ENCODE results near the gene ARSB. TPM values are rescaled to one million over a fixed set of nuclear protein-coding genes. Genes with fewer than 3 reads are reported as not detected.

The ARSB gene
- total and polyA plus RNA-seq, 10 of the 15 experiments (the other 5 are each of a cell fraction or from before 2014, with no cell fraction given) = 1.2 to 8.2 (median 6.1) TPM

DNA sequence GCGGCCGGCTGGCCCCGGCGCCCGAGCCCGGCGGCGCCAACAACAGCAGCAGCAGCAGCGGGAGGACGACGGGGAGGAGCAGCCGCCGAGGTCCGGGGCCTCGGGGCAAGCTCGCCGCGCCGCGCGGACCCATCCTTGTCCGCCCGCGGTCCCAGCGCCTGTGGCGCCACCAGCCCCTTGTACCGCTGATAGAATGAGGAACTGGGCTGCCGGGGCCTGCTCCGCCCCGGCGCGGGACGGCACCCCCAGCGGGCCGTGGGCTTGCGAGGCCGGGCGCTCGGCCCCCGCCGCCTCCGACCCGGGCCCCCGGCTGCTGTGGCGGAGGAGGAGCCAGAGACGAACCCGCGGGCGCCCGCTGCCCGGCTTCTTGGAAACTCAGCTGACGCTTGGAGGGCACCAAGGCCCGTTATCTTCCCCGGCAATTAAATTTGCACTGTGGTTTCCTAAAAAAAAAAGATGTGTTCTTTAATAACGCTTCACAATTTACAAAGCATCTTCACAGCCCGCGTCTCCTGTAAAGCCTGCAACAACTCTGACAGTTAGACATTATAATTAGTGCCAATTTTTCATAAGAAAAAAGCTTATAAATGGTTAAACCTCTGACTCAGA, at the start of gene ARSB (continued):
- TF ChIP-seq NFXL1 (IDR thresholded peaks at IDR 0.05; ENCODE audit: borderline replicate concordance) (peak; percentile 85; the same call in 1 of the 2 replicates), RUNX3 (IDR thresholded peaks at IDR 0.05; ENCODE audit: low read length) (no peak), CHD2 (IDR thresholded peaks at IDR 0.05; ENCODE audit: borderline replicate concordance, low read depth, low read length) (no peak), RBBP5 (conservative IDR thresholded peaks at IDR 0.05) (no peak), BACH1 (IDR thresholded peaks at IDR 0.05; ENCODE audit: borderline replicate concordance) (peak; percentile 64), HDAC2 (IDR thresholded peaks at IDR 0.05) (no peak), STAT3 (IDR thresholded peaks at IDR 0.05; ENCODE audit: low read depth, low read length) (no peak), NR2C2 (IDR thresholded peaks at IDR 0.05; ENCODE audit: borderline replicate concordance, control insufficient read depth, insufficient read length, low read depth) (no peak), PAX5 (IDR thresholded peaks at IDR 0.05; ENCODE audit: borderline replicate concordance, low read depth, low read length) (no peak), EP300 (IDR thresholded peaks at IDR 0.05; ENCODE audit: borderline replicate concordance in 1 of 2, control insufficient read depth in 1 of 2, low read depth in 2 of 2, low read length in 2 of 2) (0 out of 4 replicates have a peak, but pooled peaks of 1 of the 2 experiments have one; percentile 28), NR2F1 (conservative IDR thresholded peaks at IDR 0.05) (no peak), ZNF217 (IDR thresholded peaks at IDR 0.05) (0 out of 2 replicates have a peak, but pooled peaks have one; percentile 13), NFIC (IDR thresholded peaks at IDR 0.05; ENCODE audit: low read depth, low read length) (no peak), PML (IDR thresholded peaks at IDR 0.05; ENCODE audit: low read length) (no peak; the same call in 1 of the 2 replicates)
- TF ChIP-seq, protein P1, sequence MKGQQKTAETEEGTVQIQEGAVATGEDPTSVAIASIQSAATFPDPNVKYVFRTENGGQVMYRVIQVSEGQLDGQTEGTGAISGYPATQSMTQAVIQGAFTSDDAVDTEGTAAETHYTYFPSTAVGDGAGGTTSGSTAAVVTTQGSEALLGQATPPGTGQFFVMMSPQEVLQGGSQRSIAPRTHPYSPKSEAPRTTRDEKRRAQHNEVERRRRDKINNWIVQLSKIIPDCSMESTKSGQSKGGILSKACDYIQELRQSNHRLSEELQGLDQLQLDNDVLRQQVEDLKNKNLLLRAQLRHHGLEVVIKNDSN (IDR thresholded peaks at IDR 0.05; ENCODE audit: borderline replicate concordance, extremely low read length, insufficient read depth, low read depth, low read length) = no peak
- TF ChIP-seq, protein P2, sequence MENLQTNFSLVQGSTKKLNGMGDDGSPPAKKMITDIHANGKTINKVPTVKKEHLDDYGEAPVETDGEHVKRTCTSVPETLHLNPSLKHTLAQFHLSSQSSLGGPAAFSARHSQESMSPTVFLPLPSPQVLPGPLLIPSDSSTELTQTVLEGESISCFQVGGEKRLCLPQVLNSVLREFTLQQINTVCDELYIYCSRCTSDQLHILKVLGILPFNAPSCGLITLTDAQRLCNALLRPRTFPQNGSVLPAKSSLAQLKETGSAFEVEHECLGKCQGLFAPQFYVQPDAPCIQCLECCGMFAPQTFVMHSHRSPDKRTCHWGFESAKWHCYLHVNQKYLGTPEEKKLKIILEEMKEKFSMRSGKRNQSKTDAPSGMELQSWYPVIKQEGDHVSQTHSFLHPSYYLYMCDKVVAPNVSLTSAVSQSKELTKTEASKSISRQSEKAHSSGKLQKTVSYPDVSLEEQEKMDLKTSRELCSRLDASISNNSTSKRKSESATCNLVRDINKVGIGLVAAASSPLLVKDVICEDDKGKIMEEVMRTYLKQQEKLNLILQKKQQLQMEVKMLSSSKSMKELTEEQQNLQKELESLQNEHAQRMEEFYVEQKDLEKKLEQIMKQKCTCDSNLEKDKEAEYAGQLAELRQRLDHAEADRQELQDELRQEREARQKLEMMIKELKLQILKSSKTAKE (IDR thresholded peaks at IDR 0.05; ENCODE audit: low read depth, poor library complexity, severe bottlenecking) = no peak
- TF ChIP-seq, protein P3, sequence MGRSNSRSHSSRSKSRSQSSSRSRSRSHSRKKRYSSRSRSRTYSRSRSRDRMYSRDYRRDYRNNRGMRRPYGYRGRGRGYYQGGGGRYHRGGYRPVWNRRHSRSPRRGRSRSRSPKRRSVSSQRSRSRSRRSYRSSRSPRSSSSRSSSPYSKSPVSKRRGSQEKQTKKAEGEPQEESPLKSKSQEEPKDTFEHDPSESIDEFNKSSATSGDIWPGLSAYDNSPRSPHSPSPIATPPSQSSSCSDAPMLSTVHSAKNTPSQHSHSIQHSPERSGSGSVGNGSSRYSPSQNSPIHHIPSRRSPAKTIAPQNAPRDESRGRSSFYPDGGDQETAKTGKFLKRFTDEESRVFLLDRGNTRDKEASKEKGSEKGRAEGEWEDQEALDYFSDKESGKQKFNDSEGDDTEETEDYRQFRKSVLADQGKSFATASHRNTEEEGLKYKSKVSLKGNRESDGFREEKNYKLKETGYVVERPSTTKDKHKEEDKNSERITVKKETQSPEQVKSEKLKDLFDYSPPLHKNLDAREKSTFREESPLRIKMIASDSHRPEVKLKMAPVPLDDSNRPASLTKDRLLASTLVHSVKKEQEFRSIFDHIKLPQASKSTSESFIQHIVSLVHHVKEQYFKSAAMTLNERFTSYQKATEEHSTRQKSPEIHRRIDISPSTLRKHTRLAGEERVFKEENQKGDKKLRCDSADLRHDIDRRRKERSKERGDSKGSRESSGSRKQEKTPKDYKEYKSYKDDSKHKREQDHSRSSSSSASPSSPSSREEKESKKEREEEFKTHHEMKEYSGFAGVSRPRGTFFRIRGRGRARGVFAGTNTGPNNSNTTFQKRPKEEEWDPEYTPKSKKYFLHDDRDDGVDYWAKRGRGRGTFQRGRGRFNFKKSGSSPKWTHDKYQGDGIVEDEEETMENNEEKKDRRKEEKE (IDR thresholded peaks at IDR 0.05) = 0 out of 2 replicates have a peak, but pooled peaks have one; percentile 12
- TF ChIP-seq, protein P4, sequence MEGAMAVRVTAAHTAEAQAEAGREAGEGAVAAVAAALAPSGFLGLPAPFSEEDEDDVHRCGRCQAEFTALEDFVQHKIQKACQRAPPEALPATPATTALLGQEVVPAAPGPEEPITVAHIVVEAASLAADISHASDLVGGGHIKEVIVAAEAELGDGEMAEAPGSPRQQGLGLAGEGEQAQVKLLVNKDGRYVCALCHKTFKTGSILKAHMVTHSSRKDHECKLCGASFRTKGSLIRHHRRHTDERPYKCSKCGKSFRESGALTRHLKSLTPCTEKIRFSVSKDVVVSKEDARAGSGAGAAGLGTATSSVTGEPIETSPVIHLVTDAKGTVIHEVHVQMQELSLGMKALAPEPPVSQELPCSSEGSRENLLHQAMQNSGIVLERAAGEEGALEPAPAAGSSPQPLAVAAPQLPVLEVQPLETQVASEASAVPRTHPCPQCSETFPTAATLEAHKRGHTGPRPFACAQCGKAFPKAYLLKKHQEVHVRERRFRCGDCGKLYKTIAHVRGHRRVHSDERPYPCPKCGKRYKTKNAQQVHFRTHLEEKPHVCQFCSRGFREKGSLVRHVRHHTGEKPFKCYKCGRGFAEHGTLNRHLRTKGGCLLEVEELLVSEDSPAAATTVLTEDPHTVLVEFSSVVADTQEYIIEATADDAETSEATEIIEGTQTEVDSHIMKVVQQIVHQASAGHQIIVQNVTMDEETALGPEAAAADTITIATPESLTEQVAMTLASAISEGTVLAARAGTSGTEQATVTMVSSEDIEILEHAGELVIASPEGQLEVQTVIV (IDR thresholded peaks at IDR 0.05; ENCODE audit: borderline replicate concordance, partially characterized antibody) = no peak
- TF ChIP-seq, protein P5, sequence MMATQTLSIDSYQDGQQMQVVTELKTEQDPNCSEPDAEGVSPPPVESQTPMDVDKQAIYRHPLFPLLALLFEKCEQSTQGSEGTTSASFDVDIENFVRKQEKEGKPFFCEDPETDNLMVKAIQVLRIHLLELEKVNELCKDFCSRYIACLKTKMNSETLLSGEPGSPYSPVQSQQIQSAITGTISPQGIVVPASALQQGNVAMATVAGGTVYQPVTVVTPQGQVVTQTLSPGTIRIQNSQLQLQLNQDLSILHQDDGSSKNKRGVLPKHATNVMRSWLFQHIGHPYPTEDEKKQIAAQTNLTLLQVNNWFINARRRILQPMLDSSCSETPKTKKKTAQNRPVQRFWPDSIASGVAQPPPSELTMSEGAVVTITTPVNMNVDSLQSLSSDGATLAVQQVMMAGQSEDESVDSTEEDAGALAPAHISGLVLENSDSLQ (IDR thresholded peaks at IDR 0.05) = no peak
- TF ChIP-seq, protein P6, sequence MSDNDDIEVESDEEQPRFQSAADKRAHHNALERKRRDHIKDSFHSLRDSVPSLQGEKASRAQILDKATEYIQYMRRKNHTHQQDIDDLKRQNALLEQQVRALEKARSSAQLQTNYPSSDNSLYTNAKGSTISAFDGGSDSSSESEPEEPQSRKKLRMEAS (IDR thresholded peaks at IDR 0.05; ENCODE audit: low read depth, low read length) = no peak

All from GM12878 (cell line).